ENCODE measurements around the gene ANKLE2. TPM values are rescaled to one million over a fixed set of nuclear protein-coding genes. Genes with fewer than 3 reads are reported as not detected.
A peak's percentile ranks its signal among the peaks of the same experiment; 100 is the strongest.
"Not testable (repeated sequence)": the region's sequence is repeated elsewhere in the genome, so short reads cannot be mapped to it uniquely, and the experiment has no call there.

Gene ANKLE2
- total and polyA plus RNA-seq, 10 of the 15 experiments (the other 5 are each of a cell fraction or from before 2014, with no cell fraction given), result 4.3 to 89.4 (median 53.0) TPM

DNA sequence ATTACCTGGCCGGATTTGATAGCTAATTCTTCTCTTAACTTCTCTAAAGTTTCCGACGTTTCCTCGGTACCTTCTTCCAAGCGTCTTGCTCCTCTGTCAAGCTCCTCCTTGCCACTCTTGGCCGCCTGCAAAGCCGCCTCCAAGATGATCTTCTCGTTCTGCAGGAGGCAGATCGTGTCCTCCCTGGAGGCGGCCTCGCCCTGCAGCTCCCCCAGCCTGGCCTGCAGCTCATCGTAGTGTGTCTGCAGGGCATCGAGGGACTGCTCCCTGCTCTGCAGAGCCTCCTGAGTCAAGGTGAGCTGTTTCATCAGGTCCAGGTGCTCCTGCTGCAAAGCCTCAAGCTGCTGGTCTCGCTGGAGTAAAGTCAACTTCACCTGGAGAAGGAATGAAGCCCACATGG is 34.2 kb upstream of the ANKLE2 start:
- no peak overlapping the region for H2AFZ ChIP-seq (ENCODE audit: control insufficient read depth, low read depth, low read length)
- ChIA-PET CTCF (interaction anchor here (0.7 kb wide), 1 partner anchor 356 kb away, joined by 3 read pairs; no protein-coding TSS in a partner anchor), SMC1A (ENCODE audit: uncharacterized antibody, unreplicated experiment) (no interaction called here), RAD21 (ENCODE audit: unreplicated experiment) (no interaction called here), POLR2A (no interaction called here)
- H4K20me1 ChIP-seq (ENCODE audit: control insufficient read depth, insufficient read depth), result no peaks in the 10 kb centered on the region
- BruUV-seq (replicated peaks), result no TSS peak
- no peak overlapping the region for H3K4me3 ChIP-seq
- 89% methylated on average over 14 of the region's 14 CpGs for WGBS (ENCODE audit: insufficient coverage, insufficient replicate concordance, low lambda C conversion rate, missing lambda C conversion rate)
- intact Hi-C loops (cut with micrococcal nuclease; ENCODE audit: unreplicated experiment), result no loop called here
- no peaks in the 10 kb centered on the region; the same call in 2 of the 3 replicates for H3K9me3 ChIP-seq (replicated peaks; ENCODE audit: control insufficient read depth, insufficient read depth, low read length)
- no peak for DNase-seq (ENCODE audit: low read depth, low spot score)
- no peak for ATAC-seq
- no peaks in the 10 kb centered on the region for H3K4me1 ChIP-seq (ENCODE audit: control insufficient read depth, insufficient read depth, low read length)
- no peaks in the 10 kb centered on the region for H3K27me3 ChIP-seq (replicated peaks in 1 of 2; ENCODE audit: control insufficient read depth in 2 of 2, insufficient read depth in 2 of 2, low read length in 1 of 2)
- H3K27ac ChIP-seq (ENCODE audit: control insufficient read depth, insufficient read depth), result no peak overlapping the region
- TF ChIP-seq POLR2A (IDR thresholded peaks at IDR 0.05; ENCODE audit: low read depth, low read length) (0 out of 2 replicates have a peak, but pooled peaks have one; percentile 7), LARP7 (IDR thresholded peaks at IDR 0.05) (no peak)
- in situ Hi-C loops (cut with MboI), result no loop called here
- FAIRE-seq, result no peak
- H3K36me3 ChIP-seq (ENCODE audit: control insufficient read depth in 2 of 2, insufficient read depth in 2 of 2, low read length in 1 of 2), result peaks cover 36 to 37% of the 10 kb centered on the region in 2 experiments
- H3K4me2 ChIP-seq (ENCODE audit: control insufficient read depth, insufficient read depth), result no peak overlapping the region
- H3K9ac ChIP-seq (ENCODE audit: control insufficient read depth, insufficient read depth, low read length), result no peak overlapping the region
- H3K79me2 ChIP-seq (ENCODE audit: control insufficient read depth, insufficient read depth, low read length), result no peaks in the 10 kb centered on the region

DNA sequence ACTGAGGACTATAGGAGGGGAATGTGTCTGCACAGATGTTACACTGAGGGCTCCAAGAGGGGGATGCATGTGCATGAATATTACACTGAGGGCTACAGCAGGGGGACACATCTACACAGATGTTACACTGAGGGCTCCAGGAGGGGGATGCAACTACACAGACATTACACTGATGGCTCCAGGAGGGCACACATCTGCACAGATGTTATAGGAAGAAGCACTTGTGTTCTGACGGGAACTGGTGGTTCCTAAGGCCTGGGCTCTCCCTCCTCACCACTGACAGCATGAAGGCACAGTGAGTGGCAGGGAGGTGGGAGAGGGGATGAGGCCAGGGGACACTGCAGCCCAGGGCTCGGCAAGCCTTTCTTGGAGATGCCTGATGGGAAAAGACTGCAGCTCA is 30.3 kb upstream of the ANKLE2 start:
- in situ Hi-C loops (cut with MboI); POLR2A ChIA-PET; intact Hi-C loops (cut with micrococcal nuclease; ENCODE audit: unreplicated experiment); H3K4me1 ChIP-seq (ENCODE audit: control insufficient read depth, insufficient read depth, low read length); RAD21 ChIA-PET (ENCODE audit: unreplicated experiment); H4K20me1 ChIP-seq (ENCODE audit: control insufficient read depth, insufficient read depth); SMC1A ChIA-PET (ENCODE audit: uncharacterized antibody, unreplicated experiment); H3K4me2 ChIP-seq (ENCODE audit: control insufficient read depth, insufficient read depth); H3K79me2 ChIP-seq (ENCODE audit: control insufficient read depth, insufficient read depth, low read length); ATAC-seq; H3K9ac ChIP-seq (ENCODE audit: control insufficient read depth, insufficient read depth, low read length); FAIRE-seq; CTCF ChIA-PET; H3K27me3 ChIP-seq (replicated peaks in 1 of 2; ENCODE audit: control insufficient read depth in 2 of 2, insufficient read depth in 2 of 2, low read length in 1 of 2); DNase-seq (ENCODE audit: low read depth, low spot score); H3K9me3 ChIP-seq (replicated peaks; ENCODE audit: control insufficient read depth, insufficient read depth, low read length); BruUV-seq (replicated peaks); H3K27ac ChIP-seq (ENCODE audit: control insufficient read depth, insufficient read depth); H2AFZ ChIP-seq (ENCODE audit: control insufficient read depth, low read depth, low read length); H3K4me3 ChIP-seq: not testable (repeated sequence)
- H3K36me3 ChIP-seq (ENCODE audit: control insufficient read depth in 2 of 2, insufficient read depth in 2 of 2, low read length in 1 of 2), result peaks cover 39 to 41% of the 10 kb centered on the region in 2 experiments
- 100% methylated on average over 2 of the region's 2 CpGs for WGBS (ENCODE audit: insufficient coverage, insufficient replicate concordance, low lambda C conversion rate, missing lambda C conversion rate)
